ENCODE results near the gene KLF15.

GRCh38 chr3:126295407-126295939, 61.7 kb downstream of the KLF15 start:
- TF ChIP-seq CTCF (IDR thresholded peaks at IDR 0.05; ENCODE audit: poor library complexity) (no peak), EZH2 (IDR thresholded peaks at IDR 0.05; ENCODE audit: borderline replicate concordance) (no peak)

Data from hepatocyte (in vitro differentiated cells).